ENCODE measurements around the gene PRB4. TPM values are rescaled to one million over a fixed set of nuclear protein-coding genes. Genes with fewer than 3 reads are reported as not detected.
"Not testable (repeated sequence)": the region's sequence is repeated elsewhere in the genome, so short reads cannot be mapped to it uniquely, and the experiment has no call there.

Gene PRB4
- total RNA-seq, result not detected in 2 replicates

DNA sequence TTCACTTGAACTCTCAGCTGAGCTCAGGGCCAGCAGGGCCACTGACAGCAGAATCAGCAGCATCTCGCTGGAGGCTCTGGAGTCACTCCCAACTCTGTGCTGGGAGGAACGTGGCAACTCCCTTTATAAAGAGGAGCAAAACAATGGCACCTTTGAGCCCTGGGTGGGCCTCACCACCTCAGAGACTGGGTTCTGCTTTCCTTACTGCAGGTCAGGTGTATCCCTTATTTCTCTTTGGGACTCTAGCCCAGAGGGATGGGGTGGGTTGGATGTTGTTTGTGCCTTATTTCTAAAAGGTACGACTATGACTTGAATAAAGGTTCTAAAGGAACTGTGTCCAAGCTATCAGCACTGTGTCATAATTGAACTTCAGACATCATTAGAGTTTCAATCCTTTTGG is at the start of gene PRB4:
Gene PRB4, minus strand, starts transcription at position 101 of the 400 bp plus-strand sequence. Its CDS starts 38 bp downstream, at position 63.
- DNase-seq (ENCODE audit: low read depth), result no peak

DNA sequence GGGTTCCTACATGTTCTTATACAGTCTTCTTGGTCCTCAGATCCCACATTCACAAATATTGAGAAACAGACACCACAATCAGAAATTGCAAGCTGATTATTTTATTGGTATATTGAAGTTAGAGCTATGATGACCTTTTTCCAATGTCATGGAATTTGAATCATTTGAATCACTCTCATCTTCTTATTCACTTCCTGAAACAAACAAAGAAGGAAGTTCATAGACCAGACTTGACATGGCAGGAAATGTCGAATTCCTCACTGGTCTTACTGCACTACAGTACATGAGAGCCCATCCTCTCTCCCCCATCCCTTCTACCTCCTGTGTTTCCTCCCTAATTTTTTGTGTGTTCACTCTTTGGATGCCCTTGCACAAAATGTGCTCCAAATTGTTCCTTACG is 41.5 kb upstream of the PRB4 start:
- not testable (repeated sequence) for DNase-seq (ENCODE audit: low read depth)

DNA sequence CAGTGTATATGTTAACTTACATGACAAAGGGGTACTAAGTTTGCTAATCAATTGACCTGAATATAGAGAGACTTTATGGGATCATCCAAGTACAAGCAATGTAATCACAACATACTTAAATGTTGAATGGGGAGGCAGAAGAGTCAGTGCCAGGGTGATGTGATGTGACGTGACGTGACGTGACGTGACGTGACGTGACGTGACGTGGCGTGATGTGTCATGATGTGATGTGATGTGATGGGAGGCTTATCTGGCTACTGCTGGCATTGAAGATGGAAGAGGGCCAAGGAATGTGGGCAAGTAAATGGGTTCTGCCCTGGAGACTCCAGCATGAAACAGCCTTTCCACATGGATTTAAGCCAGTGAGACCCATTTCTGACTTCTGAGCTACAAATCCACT is 38.2 kb upstream of the PRB4 start:
- DNase-seq (ENCODE audit: low read depth), result no peak

DNA sequence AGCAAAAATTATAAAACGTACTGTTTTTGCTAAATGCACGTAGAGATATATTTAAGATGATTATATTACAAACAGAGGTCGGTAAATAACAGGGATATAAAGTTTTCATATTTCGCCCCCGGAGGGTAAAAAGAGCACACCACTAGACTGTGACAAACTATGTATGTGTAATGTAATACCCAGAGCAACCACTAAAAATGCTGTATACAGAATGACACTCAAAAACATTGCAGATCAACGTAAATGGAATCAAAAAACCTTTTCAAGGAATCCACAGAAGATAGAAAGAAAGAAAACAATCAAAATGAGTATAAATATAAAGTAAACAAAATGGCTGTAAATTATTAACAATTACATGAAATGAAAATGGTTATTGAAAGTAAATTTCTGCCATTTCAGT is 37.6 kb upstream of the PRB4 start:
- no peak for DNase-seq (ENCODE audit: low read depth)

DNA sequence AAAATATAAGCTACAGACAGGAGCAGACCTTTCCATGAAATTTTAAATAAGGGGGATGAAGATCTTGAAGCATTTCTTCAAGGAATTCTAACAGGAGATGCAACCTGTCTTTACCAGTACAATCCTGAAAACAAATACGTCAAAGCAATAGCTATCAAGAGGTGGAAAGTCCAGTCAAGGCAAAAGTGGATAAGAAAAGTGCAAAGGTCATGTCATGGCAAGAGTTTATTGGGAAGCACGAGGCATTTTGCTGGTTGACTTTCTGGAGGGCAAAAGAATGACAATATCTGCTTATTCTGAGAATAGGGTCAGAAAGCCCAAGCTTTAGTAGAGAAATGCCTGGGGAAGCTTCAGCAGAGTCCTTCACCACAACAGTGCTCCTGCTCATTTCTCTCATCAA is 34.3 kb upstream of the PRB4 start:
- DNase-seq (ENCODE audit: low read depth), result no peak

DNA sequence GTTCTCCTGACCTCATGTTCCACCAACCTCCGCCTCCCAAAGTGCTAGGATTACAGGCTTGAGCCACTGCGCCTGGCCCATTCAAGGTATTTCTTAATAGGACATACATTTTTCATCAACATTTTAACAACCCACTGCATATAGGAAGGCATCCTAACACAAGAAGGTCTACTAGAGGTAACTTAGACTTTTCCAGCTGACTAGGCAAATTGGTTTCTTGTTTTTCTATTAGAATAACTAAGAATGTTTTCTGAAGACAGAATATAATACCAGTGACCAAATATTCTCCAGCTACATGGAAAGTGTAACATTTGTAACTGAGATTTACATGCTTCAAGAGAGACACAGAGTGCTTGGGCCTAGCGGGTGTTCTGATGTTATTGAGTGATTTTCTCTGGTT is 14.2 kb upstream of the PRB4 start:
- no peak for DNase-seq (ENCODE audit: low read depth)

DNA sequence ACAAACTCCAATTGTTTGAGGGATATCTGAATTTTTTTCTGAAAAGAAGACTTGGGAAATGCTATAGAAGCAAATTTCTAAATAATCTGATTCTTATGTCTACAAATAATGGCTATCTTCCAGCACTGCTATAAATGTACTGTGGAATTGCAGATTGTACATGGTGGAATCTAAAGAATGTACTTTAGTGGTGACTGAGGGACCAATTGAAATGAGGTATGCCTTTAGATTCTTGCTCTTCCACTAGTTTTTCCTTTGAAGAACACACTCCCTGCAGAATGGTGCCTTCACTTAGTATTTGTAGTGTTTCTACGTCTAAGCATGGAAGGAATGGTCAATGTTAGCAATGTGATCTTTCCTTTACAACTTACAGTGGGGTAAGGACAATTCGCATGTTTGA is 11.7 kb upstream of the PRB4 start:
- no peak for DNase-seq (ENCODE audit: low read depth)

GRCh38 chr12:11307143-11307542 is 3.1 kb downstream of the PRB4 start:
- DNase-seq (ENCODE audit: low read depth), result no peak

DNA sequence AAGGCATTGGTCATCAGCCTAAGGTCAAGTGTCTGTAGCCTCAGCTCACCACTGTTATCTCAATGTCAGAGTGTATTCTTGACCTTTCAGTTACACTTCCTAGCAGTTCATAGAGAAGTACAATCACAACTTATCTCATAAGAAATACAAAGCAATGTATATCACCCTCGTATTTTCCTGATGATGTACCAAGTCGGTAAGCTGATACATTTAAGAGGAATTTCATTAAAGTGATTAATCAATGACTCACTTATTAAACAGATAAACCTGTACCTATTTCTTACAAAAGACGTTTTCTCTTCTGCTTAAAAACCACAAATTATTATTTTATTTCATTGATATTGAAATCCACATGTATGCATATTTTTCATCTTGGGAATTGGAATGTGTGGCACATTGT is 36.8 kb downstream of the PRB4 start:
- DNase-seq (ENCODE audit: low read depth), result no peak

- DNase-seq (ENCODE audit: low read depth), result no peak
These were observed 40.6 kb downstream of the PRB4 start, which contains the start of gene PRB3 for GRCh38 chr12:11269607-11270006. TSS of gene PRB3 (minus strand) at chr12:11269707. CDS start at chr12:11269669, 38 bp downstream.

GRCh38 chr12:11264501-11264900 is 45.7 kb downstream of the PRB4 start:
- DNase-seq (ENCODE audit: low read depth), result no peak

Other genes with a start within 250 kb of the PRB4 start
- 5.3 TPM in 1 of 2 replicates, not detected in the other for gene TAS2R46, start 248.1 kb downstream of the PRB4 start, total RNA-seq
- gene TAS2R43, start 218.1 kb downstream of the PRB4 start, total RNA-seq, result 0.52 TPM in 1 of 2 replicates, not detected in the other
- 0.52 and 8.6 TPM in 2 replicates for gene TAS2R30, start 175.8 kb downstream of the PRB4 start, total RNA-seq
- 6.3 and 8.0 TPM in 2 replicates for gene SMIM10L1, start 139.2 kb downstream of the PRB4 start, total RNA-seq
- not detected in 2 replicates for gene TAS2R42, start 123.5 kb downstream of the PRB4 start, total RNA-seq
- not detected in 2 replicates for gene PRB3, start 40.7 kb downstream of the PRB4 start, total RNA-seq
- not detected in 2 replicates for gene PRB2, start 85.1 kb upstream of the PRB4 start, total RNA-seq